Spleen (tissue), 7 donors: Measurements from ENCODE around the gene KCNQ1.

Experiments
- POLR2A ChIP-seq, 3 donors: fragments of 450-650 bp; IDR thresholded peaks; one replicate each; pipeline ENCODE4 v1.5.1; 2017; ENCODE audit warnings: antibody characterized with exemption in 3 of 3, mild to moderate bottlenecking in 1 of 3
- POLR2AphosphoS5 ChIP-seq, 3 donors: sonication (generic); formaldehyde crosslinking; IDR thresholded peaks; one replicate each; pipeline ENCODE4 v1.5.1; 2017; ENCODE audit warnings: antibody characterized with exemption in 3 of 3
- TF ChIP-seq, protein P1 (sequence below), 11 experiments: fragments of 200-600 bp in 7 of 11; fragments of 450-650 bp in 4 of 11; sonication (generic) in 4 of 11; IDR thresholded peaks in 8 of 11; conservative IDR thresholded peaks in 3 of 11; 1 replicate in 7 of 11; 2 replicates in 4 of 11; pipeline versions ENCODE4 v1.4.0 to v1.8.0; 2016 to 2021; ENCODE audit warnings: antibody characterized with exemption in 11 of 11, inconsistent platforms in 4 of 11, mild to moderate bottlenecking in 1 of 11
- donor health status: DM: no; HTN: no; CAD: no; lungs with moderate emphysema.
- donor health status: DM: no; HTN: no; CAD: no.
- donor health status: DM: no; HTN: no; CAD: no.

GRCh38 chr11:2694995-2695939 lies 250.5 kb downstream of the KCNQ1 start:
- TF ChIP-seq POLR2AphosphoS5 (IDR thresholded peaks at IDR 0.05) (no peak), POLR2A (IDR thresholded peaks at IDR 0.05) (no peak)
- TF ChIP-seq, protein P1, sequence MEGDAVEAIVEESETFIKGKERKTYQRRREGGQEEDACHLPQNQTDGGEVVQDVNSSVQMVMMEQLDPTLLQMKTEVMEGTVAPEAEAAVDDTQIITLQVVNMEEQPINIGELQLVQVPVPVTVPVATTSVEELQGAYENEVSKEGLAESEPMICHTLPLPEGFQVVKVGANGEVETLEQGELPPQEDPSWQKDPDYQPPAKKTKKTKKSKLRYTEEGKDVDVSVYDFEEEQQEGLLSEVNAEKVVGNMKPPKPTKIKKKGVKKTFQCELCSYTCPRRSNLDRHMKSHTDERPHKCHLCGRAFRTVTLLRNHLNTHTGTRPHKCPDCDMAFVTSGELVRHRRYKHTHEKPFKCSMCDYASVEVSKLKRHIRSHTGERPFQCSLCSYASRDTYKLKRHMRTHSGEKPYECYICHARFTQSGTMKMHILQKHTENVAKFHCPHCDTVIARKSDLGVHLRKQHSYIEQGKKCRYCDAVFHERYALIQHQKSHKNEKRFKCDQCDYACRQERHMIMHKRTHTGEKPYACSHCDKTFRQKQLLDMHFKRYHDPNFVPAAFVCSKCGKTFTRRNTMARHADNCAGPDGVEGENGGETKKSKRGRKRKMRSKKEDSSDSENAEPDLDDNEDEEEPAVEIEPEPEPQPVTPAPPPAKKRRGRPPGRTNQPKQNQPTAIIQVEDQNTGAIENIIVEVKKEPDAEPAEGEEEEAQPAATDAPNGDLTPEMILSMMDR (IDR thresholded peaks at IDR 0.05 in 8 of 11, conservative IDR thresholded peaks at IDR 0.05 in 3 of 11): no peak
